Activated T-cell treated with anti-CD3 and anti-CD28 coated beads, Interleukin-2, amount 50 U/mL, for 1 hour (primary cell): ENCODE measurements around the gene TMEM45B.
"Not testable (repeated sequence)": the region's sequence is repeated elsewhere in the genome, so short reads cannot be mapped to it uniquely, and the experiment has no call there.

ENCODE experiments used
- DNase-seq: peaks from one replicate; pipeline ENCODE4 v3.0.0-alpha.2; 2020

The TMEM45B gene

GRCh38 chr11:129853518-129854231 is 38.0 kb downstream of the TMEM45B start:
- peak; percentile 60 for DNase-seq

- DNase-seq = no peak
These were observed 38.7 kb downstream of the TMEM45B start for GRCh38 chr11:129854232-129854805.

- no peak for DNase-seq
These were observed 39.4 kb downstream of the TMEM45B start for GRCh38 chr11:129855086-129855485.

- no peak for DNase-seq
These were observed 40.4 kb downstream of the TMEM45B start for GRCh38 chr11:129856036-129856435.

- DNase-seq = no peak
These were observed 46.3 kb downstream of the TMEM45B start for GRCh38 chr11:129861702-129862522.

GRCh38 chr11:129864811-129865210 is 49.2 kb downstream of the TMEM45B start:
- no peak for DNase-seq

GRCh38 chr11:129865701-129866100 is 50.1 kb downstream of the TMEM45B start:
- no peak for DNase-seq

- DNase-seq = no peak
These were observed 50.7 kb downstream of the TMEM45B start for GRCh38 chr11:129866311-129866710.

- not testable (repeated sequence) for DNase-seq
These were observed 53.0 kb downstream of the TMEM45B start for GRCh38 chr11:129868626-129869025.

GRCh38 chr11:129871914-129872313 is 56.3 kb downstream of the TMEM45B start:
- no peak for DNase-seq

GRCh38 chr11:129880311-129880710 is 64.7 kb downstream of the TMEM45B start:
- DNase-seq = no peak

- peak; percentile 63 for DNase-seq
These were observed 66.0 kb downstream of the TMEM45B start for GRCh38 chr11:129881570-129882170.

GRCh38 chr11:129884581-129884980 is 68.9 kb downstream of the TMEM45B start:
- DNase-seq = no peak

GRCh38 chr11:129885381-129885780 is 69.7 kb downstream of the TMEM45B start:
- no peak for DNase-seq

GRCh38 chr11:129888451-129888850 is 72.8 kb downstream of the TMEM45B start:
- no peak for DNase-seq

- DNase-seq = no peak
These were observed 78.9 kb downstream of the TMEM45B start for GRCh38 chr11:129894278-129895125.

GRCh38 chr11:129895126-129896041 is 79.7 kb downstream of the TMEM45B start, which contains the start of gene NFRKB:
Gene NFRKB (minus strand): TSS chr11:129895578. CDS start chr11:129892849, 2,729 bp downstream.
- peak; percentile 93 for DNase-seq

- no peak for DNase-seq
These were observed 80.4 kb downstream of the TMEM45B start for GRCh38 chr11:129896062-129896461.

- DNase-seq = no peak
These were observed 89.8 kb downstream of the TMEM45B start for GRCh38 chr11:129905402-129905801.
